ENCODE results near the gene MYEOV. TPM values are rescaled to one million over a fixed set of nuclear protein-coding genes. Genes with fewer than 3 reads are reported as not detected.

Gene MYEOV
- total and polyA plus RNA-seq, 2 donors (not counting 1 experiment from before 2014, with no cell fraction given), result 0.72 TPM; not detected in 1

DNA sequence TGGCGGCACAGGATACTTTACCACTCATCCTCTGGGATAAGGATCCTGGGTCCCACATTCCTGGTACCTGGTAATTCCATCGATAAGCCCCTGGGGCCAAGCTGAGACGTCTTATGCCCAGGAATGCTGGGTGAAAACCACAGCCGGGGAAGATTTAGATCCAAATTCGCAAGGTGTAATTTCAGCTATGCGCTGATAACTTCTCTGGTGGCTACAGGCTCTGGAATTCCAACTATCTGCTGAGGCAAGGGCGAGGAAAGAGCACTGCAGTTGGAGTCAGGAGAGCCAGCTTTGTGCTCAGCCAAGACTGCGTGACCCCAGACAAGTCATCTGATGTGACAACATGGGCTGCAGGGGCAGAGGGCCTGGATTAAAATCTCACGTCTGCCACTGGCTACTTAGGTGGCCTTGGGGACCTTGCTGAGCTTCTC is 9.9 kb upstream of the MYEOV start:
- TF ChIP-seq, protein P1, sequence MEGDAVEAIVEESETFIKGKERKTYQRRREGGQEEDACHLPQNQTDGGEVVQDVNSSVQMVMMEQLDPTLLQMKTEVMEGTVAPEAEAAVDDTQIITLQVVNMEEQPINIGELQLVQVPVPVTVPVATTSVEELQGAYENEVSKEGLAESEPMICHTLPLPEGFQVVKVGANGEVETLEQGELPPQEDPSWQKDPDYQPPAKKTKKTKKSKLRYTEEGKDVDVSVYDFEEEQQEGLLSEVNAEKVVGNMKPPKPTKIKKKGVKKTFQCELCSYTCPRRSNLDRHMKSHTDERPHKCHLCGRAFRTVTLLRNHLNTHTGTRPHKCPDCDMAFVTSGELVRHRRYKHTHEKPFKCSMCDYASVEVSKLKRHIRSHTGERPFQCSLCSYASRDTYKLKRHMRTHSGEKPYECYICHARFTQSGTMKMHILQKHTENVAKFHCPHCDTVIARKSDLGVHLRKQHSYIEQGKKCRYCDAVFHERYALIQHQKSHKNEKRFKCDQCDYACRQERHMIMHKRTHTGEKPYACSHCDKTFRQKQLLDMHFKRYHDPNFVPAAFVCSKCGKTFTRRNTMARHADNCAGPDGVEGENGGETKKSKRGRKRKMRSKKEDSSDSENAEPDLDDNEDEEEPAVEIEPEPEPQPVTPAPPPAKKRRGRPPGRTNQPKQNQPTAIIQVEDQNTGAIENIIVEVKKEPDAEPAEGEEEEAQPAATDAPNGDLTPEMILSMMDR (IDR thresholded peaks at IDR 0.05), result no peak
- no peak for TF ChIP-seq EZH2 (IDR thresholded peaks at IDR 0.05; ENCODE audit: borderline replicate concordance, insufficient read depth, low read depth, low read length, poor library complexity, severe bottlenecking)
- no peaks in the 10 kb centered on the region for H3K9me3 Mint-ChIP-seq (ENCODE audit: insufficient read depth)
- DNase-seq, result no peak
- ChIA-PET POLR2A (no interaction called here), CTCF (interaction anchor here (0.8 kb wide), 1 partner anchor 8 kb away, joined by 3 read pairs; no protein-coding TSS in a partner anchor)
- Histone ChIP-seq H3K9me3 (ENCODE audit: control extremely low read depth in 1 of 3, control insufficient read depth in 2 of 3, insufficient read depth in 1 of 3, low read length in 2 of 3) (peaks cover 0 to 16% (median 0%) of the 10 kb centered on the region in 3 donors), H2AFZ (ENCODE audit: insufficient read depth, low read depth, low read length, poor library complexity, severe bottlenecking) (no peak overlapping the region), H3K4me2 (replicated peaks; ENCODE audit: low read depth, low read length, poor library complexity, severe bottlenecking) (no peak overlapping the region), H3K27me3 (replicated peaks in 1 of 4; ENCODE audit: control extremely low read depth in 1 of 4, control insufficient read depth in 3 of 4, insufficient read depth in 4 of 4, low read length in 3 of 4) (peaks cover 0 to 7% (median 2%) of the 10 kb centered on the region in 4 experiments), H3K79me2 (ENCODE audit: control insufficient read depth, insufficient read depth, low read length) (no peaks in the 10 kb centered on the region), H3K9ac (ENCODE audit: low read length) (no peak overlapping the region), H3K36me3 (replicated peaks in 1 of 2; ENCODE audit: control extremely low read depth in 1 of 2, control insufficient read depth in 1 of 2, extremely low read depth in 1 of 2, insufficient read depth in 2 of 2, low read length in 1 of 2) (no peaks in the 10 kb centered on the region), H3K4me3 (ENCODE audit: control extremely low read depth in 1 of 5, extremely low read depth in 1 of 5, insufficient read depth in 1 of 5, low read depth in 2 of 5, low read length in 4 of 5) (no peak overlapping the region), H4K20me1 (ENCODE audit: control insufficient read depth, insufficient read depth, low read length, poor library complexity, severe bottlenecking) (no peaks in the 10 kb centered on the region), H3K27ac (ENCODE audit: low read length in 2 of 2) (no peak overlapping the region), H3K4me1 (ENCODE audit: control insufficient read depth in 2 of 2, insufficient read depth in 2 of 2, low read length in 2 of 2) (peaks cover 0 to 4% of the 10 kb centered on the region in 2 donors)
- no peak overlapping the region for H3K27ac Mint-ChIP-seq
- peaks cover 9% of the 10 kb centered on the region for H3K27me3 Mint-ChIP-seq
- ATAC-seq (ENCODE audit: low read depth), result no peak
- peaks cover 6% of the 10 kb centered on the region for H3K4me1 Mint-ChIP-seq
- intact Hi-C loops (cut with micrococcal nuclease), result no loop called here
- no peak overlapping the region for H3K4me3 Mint-ChIP-seq
- 97% methylated on average over 9 of the region's 9 CpGs for WGBS (ENCODE audit: insufficient coverage)

DNA sequence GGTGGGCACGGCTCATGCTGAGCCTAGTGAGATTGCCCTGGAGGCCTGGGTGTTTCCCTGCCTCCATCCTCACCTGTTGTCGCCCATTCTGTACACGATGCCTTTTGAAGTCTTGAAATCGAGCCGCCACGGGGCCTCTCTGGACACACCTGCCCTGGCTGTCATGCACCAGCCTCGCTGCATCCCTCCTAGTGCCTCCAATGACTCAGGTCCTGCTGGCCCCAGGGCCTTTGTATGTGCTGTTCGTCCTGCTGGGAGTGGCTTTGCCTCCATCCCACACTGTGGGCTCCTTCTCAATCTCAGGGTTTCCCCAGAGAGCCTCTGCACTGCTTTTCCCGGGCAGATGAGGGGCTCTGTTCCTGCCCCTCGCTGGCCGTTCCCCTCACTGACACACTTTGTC is 8.9 kb upstream of the MYEOV start:
- H3K36me3 ChIP-seq (replicated peaks in 1 of 2; ENCODE audit: control extremely low read depth in 1 of 2, control insufficient read depth in 1 of 2, extremely low read depth in 1 of 2, insufficient read depth in 2 of 2, low read length in 1 of 2), result no peaks in the 10 kb centered on the region
- POLR2A ChIA-PET, result no interaction called here
- H3K4me2 ChIP-seq (replicated peaks; ENCODE audit: low read depth, low read length, poor library complexity, severe bottlenecking), result no peak overlapping the region
- H3K79me2 ChIP-seq (ENCODE audit: control insufficient read depth, insufficient read depth, low read length), result no peaks in the 10 kb centered on the region
- Mint-ChIP-seq H3K4me1 (peaks cover 6% of the 10 kb centered on the region), H3K4me3 (no peak overlapping the region), H3K9me3 (ENCODE audit: insufficient read depth) (no peaks in the 10 kb centered on the region), H3K27me3 (peaks cover 9% of the 10 kb centered on the region), H3K27ac (no peak overlapping the region)
- 89% methylated on average over 11 of the region's 11 CpGs for WGBS (ENCODE audit: insufficient coverage)
- DNase-seq, result no peak
- TF ChIP-seq, protein P1 (IDR thresholded peaks at IDR 0.05), result no peak
- no peak for TF ChIP-seq EZH2 (IDR thresholded peaks at IDR 0.05; ENCODE audit: borderline replicate concordance, insufficient read depth, low read depth, low read length, poor library complexity, severe bottlenecking)
- no peak for ATAC-seq (ENCODE audit: low read depth)
- intact Hi-C loops (cut with micrococcal nuclease), result no loop called here
- peaks cover 0 to 6% of the 10 kb centered on the region in 2 donors for H3K4me1 ChIP-seq (ENCODE audit: control insufficient read depth in 2 of 2, insufficient read depth in 2 of 2, low read length in 2 of 2)
- CTCF ChIA-PET, result no interaction called here
- no peak overlapping the region for H3K4me3 ChIP-seq (ENCODE audit: control extremely low read depth in 1 of 5, extremely low read depth in 1 of 5, insufficient read depth in 1 of 5, low read depth in 2 of 5, low read length in 4 of 5)
- no peak overlapping the region for H3K27ac ChIP-seq (ENCODE audit: low read length in 2 of 2)
- no peak overlapping the region for H3K9ac ChIP-seq (ENCODE audit: low read length)
- H4K20me1 ChIP-seq (ENCODE audit: control insufficient read depth, insufficient read depth, low read length, poor library complexity, severe bottlenecking), result no peaks in the 10 kb centered on the region
- peaks cover 0 to 19% (median 0%) of the 10 kb centered on the region in 3 donors for H3K9me3 ChIP-seq (ENCODE audit: control extremely low read depth in 1 of 3, control insufficient read depth in 2 of 3, insufficient read depth in 1 of 3, low read length in 2 of 3)
- H2AFZ ChIP-seq (ENCODE audit: insufficient read depth, low read depth, low read length, poor library complexity, severe bottlenecking), result no peak overlapping the region
- H3K27me3 ChIP-seq (replicated peaks in 1 of 4; ENCODE audit: control extremely low read depth in 1 of 4, control insufficient read depth in 3 of 4, insufficient read depth in 4 of 4, low read length in 3 of 4), result peaks cover 0 to 7% (median 0%) of the 10 kb centered on the region in 4 experiments
